ENCODE results near the gene WWOX.

- TF ChIP-seq CTCF (IDR thresholded peaks at IDR 0.05; ENCODE audit: insufficient read depth, low read depth, low read length) (no peak), EZH2 (IDR thresholded peaks at IDR 0.05; ENCODE audit: insufficient read depth, low read length) (no peak)
These were observed 195.2 kb downstream of the WWOX start for GRCh38 chr16:78294538-78295225.
